B cell (primary cell): ENCODE results near the gene SMIM41. TPM values are rescaled to one million over a fixed set of nuclear protein-coding genes. Genes with fewer than 3 reads are reported as not detected.

Experiments used
- ATAC-seq: fragments of 200-7000 bp; cut with Tn5 transposase; one replicate; pipeline ENCODE4 v1.10.0; 2021; ENCODE audit warnings: low read depth, mild to moderate bottlenecking, moderate number of reproducible peaks, moderate library complexity
- CTCF ChIA-PET: fragments of 350-600 bp; sonication (Branson Sonifier 250); formaldehyde crosslinking; loops from one replicate; lab custom pipeline; 2021; ENCODE audit warnings: antibody characterized with exemption, inconsistent platforms; lab: Charles Lee
- POLR2A ChIA-PET: fragments of 350-600 bp; sonication (Branson Sonifier 250); formaldehyde crosslinking; loops from one replicate; lab custom pipeline; 2021; ENCODE audit warnings: antibody characterized with exemption; lab: Charles Lee
- DNase-seq: peaks from one replicate; pipeline ENCODE4 v3.0.0; 2013
- H2AFZ ChIP-seq: 2 replicates; pipeline ENCODE4 v1.6.1; 2012; ENCODE audit warnings: mild to moderate bottlenecking, low read depth, low read length; ENCODE audit not compliant: insufficient read depth, poor library complexity, severe bottlenecking
- H3K27ac ChIP-seq, 2 donors: 1 replicate in 1 of 2; 2 replicates in 1 of 2; pipeline ENCODE4 v1.5.1; 2012 to 2013; ENCODE audit warnings: low read length in 2 of 2, mild to moderate bottlenecking in 2 of 2, moderate library complexity in 1 of 2
- H3K27me3 ChIP-seq, 4 experiments: fragments of 200-600 bp in 1 of 4; sonication (generic) in 1 of 4; replicated peaks in 1 of 4; 1 replicate in 2 of 4; 2 replicates in 2 of 4; pipeline versions ENCODE4 v1.6.1 to v1.7.0; 2013 to 2016; ENCODE audit warnings: low read length in 3 of 4, mild to moderate bottlenecking in 2 of 4, mixed read lengths in 1 of 4, moderate library complexity in 1 of 4; ENCODE audit not compliant: insufficient read depth in 4 of 4, control insufficient read depth in 3 of 4; ENCODE audit errors: control extremely low read depth in 1 of 4
- H3K36me3 ChIP-seq, 2 experiments: replicated peaks in 1 of 2; 1 replicate in 1 of 2; 2 replicates in 1 of 2; pipeline versions ENCODE4 v1.6.1 to v1.7.1; 2013; ENCODE audit warnings: low read length in 1 of 2; ENCODE audit not compliant: insufficient read depth in 2 of 2, control insufficient read depth in 1 of 2; ENCODE audit errors: control extremely low read depth in 1 of 2, extremely low read depth in 1 of 2
- H3K4me1 ChIP-seq, 2 donors: fragments of 200-600 bp in 1 of 2; sonication (generic) in 1 of 2; 1 replicate in 1 of 2; 2 replicates in 1 of 2; pipeline versions ENCODE4 v1.5.1 to v1.6.1; 2013 to 2017; ENCODE audit warnings: low read length in 2 of 2; ENCODE audit not compliant: control insufficient read depth in 2 of 2, insufficient read depth in 2 of 2
- H3K4me2 ChIP-seq: replicated peaks from 2 replicates; pipeline ENCODE3; 2012; ENCODE audit warnings: mild to moderate bottlenecking, low read depth, low read length; ENCODE audit not compliant: poor library complexity, severe bottlenecking
- H3K4me3 ChIP-seq, 5 experiments: fragments of 200-600 bp in 1 of 5; sonication (generic) in 1 of 5; 1 replicate in 3 of 5; 2 replicates in 2 of 5; pipeline versions ENCODE4 v1.5.1 to v1.7.0; 2011 to 2016; ENCODE audit warnings: low read length in 4 of 5, mild to moderate bottlenecking in 4 of 5, low read depth in 2 of 5, control low read depth in 1 of 5, moderate library complexity in 1 of 5; ENCODE audit not compliant: insufficient read depth in 1 of 5; ENCODE audit errors: control extremely low read depth in 1 of 5, extremely low read depth in 1 of 5
- H3K79me2 ChIP-seq: fragments of 200-600 bp; sonication (generic); one replicate; pipeline ENCODE4 v1.6.0; 2016; ENCODE audit warnings: low read length; ENCODE audit not compliant: control insufficient read depth, insufficient read depth
- H3K9ac ChIP-seq: fragments of 200-600 bp; sonication (generic); 2 replicates; pipeline ENCODE4 v1.6.1; 2017; ENCODE audit warnings: mild to moderate bottlenecking, low read length, moderate library complexity
- H3K9me3 ChIP-seq, 3 donors: one replicate each; pipeline versions ENCODE4 v1.6.1 to v1.7.1; 2013; ENCODE audit warnings: low read length in 2 of 3; ENCODE audit not compliant: control insufficient read depth in 2 of 3, insufficient read depth in 1 of 3; ENCODE audit errors: control extremely low read depth in 1 of 3
- H4K20me1 ChIP-seq: 2 replicates; pipeline ENCODE4 v1.6.0; 2012; ENCODE audit warnings: mild to moderate bottlenecking, low read length; ENCODE audit not compliant: insufficient read depth, control insufficient read depth, poor library complexity, severe bottlenecking
- H3K27ac Mint-ChIP-seq: one replicate; pipeline ENCODE4 v1.8.0; 2021; ENCODE audit warnings: mixed read lengths
- H3K27me3 Mint-ChIP-seq: one replicate; pipeline ENCODE4 v1.8.0; 2021; ENCODE audit warnings: mixed read lengths
- H3K4me1 Mint-ChIP-seq: one replicate; pipeline ENCODE4 v1.8.0; 2021; ENCODE audit warnings: mixed read lengths
- H3K4me3 Mint-ChIP-seq: one replicate; pipeline ENCODE4 v1.8.0; 2021; ENCODE audit warnings: mixed read lengths
- H3K9me3 Mint-ChIP-seq: one replicate; pipeline ENCODE4 v1.8.0; 2022; ENCODE audit warnings: mixed read lengths; ENCODE audit not compliant: insufficient read depth
- CTCF ChIP-seq: fragments of 200-600 bp; IDR thresholded peaks from one replicate; pipeline ENCODE4 v1.8.0; 2022; ENCODE audit warnings: antibody characterized with exemption, mild to moderate bottlenecking
- EZH2 ChIP-seq: IDR thresholded peaks from 2 replicates; pipeline ENCODE4 v1.6.1; 2012; ENCODE audit warnings: borderline replicate concordance, low read depth, mild to moderate bottlenecking, moderate library complexity, low read length; ENCODE audit not compliant: insufficient read depth, poor library complexity, severe bottlenecking
- WGBS: methylation state at CpG from one replicate; pipeline ENCODE4 v1.1.5; 2013; ENCODE audit warnings: missing lambda C conversion rate; ENCODE audit not compliant: insufficient coverage; 5-methylcytosine and 5-hydroxymethylcytosine counted together
- intact Hi-C: fragments of 100-400 bp; cut with micrococcal nuclease; formaldehyde crosslinking; loops from one replicate; pipeline ENCODE4 v1.10.0; 2022
- polyA plus RNA-seq: library from polyadenylated mRNA; depleted of rRNA; stranded (reverse); fragments of >200 nt; gene quantifications from 2 replicates; pipeline ENCODE4 v1.2.3, GENCODE V29; 2012
- total RNA-seq, 2 donors: library from RNA; stranded (reverse); fragments of 120-200 nt in 1 of 2; gene quantifications; 1 replicate in 1 of 2; 2 replicates in 1 of 2; pipeline versions ENCODE4 v1.2.3 to v1.2.4, GENCODE V29; 2013 to 2022

SMIM41 gene
- total and polyA plus RNA-seq, 2 donors (not counting 1 experiment from before 2014, with no cell fraction given) = 0.12 TPM; not detected in 1

- ChIA-PET POLR2A (interaction anchor here (0.6 kb wide), 1 partner anchor 64 kb away, joined by 8 read pairs; no protein-coding TSS in a partner anchor), CTCF (interaction anchor here (1.0 to 34.6 kb wide), 4 partner anchors 10 to 27 kb away, joined by 3 to 1315 read pairs (median 5); partner anchors contain the start of gene ATG101)
- ATAC-seq (no peak), DNase-seq (no peak)
- Histone ChIP-seq H3K9me3 (no peaks in the 10 kb centered on the region), H3K9ac (no peak overlapping the region), H3K27ac (no peak overlapping the region), H3K36me3 (peaks cover 0 to 29% of the 10 kb centered on the region in 2 experiments), H3K4me1 (no peaks in the 10 kb centered on the region), H2AFZ (no peak overlapping the region), H3K4me3 (no peak overlapping the region), H4K20me1 (peaks cover 6% of the 10 kb centered on the region), H3K79me2 (no peaks in the 10 kb centered on the region), H3K4me2 (no peak overlapping the region), H3K27me3 (no peaks in the 10 kb centered on the region)
- intact Hi-C loops = no loop called here
- H3K4me1 Mint-ChIP-seq = no peaks in the 10 kb centered on the region
- 87% methylated on average over 10 of the region's 12 CpGs for WGBS
- TF ChIP-seq CTCF = no peak
- TF ChIP-seq EZH2 = no peak
- H3K27ac Mint-ChIP-seq = no peak overlapping the region
- no peak overlapping the region for H3K4me3 Mint-ChIP-seq
- no peaks in the 10 kb centered on the region for H3K9me3 Mint-ChIP-seq
- peaks cover 4% of the 10 kb centered on the region for H3K27me3 Mint-ChIP-seq
Observed at GRCh38 chr12:52059582-52060497, 19.7 kb upstream of the SMIM41 start.
